Esophagus mucosa (tissue), 1 donor: ENCODE results near the gene RAPGEF3. TPM values are rescaled to one million over a fixed set of nuclear protein-coding genes. Genes with fewer than 3 reads are reported as not detected.

Source experiments
- ATAC-seq: fragments of 200-7000 bp; cut with Tn5 transposase; one replicate; pipeline ENCODE4 v1.9.1; 2020
- total RNA-seq: library from RNA; stranded (reverse); gene quantifications from one replicate; pipeline ENCODE4 v1.2.4, GENCODE V29; 2023
- donor health status: DM: yes; HTN: yes; CAD: no.

RAPGEF3 gene
- total RNA-seq, result 16.5 TPM

DNA sequence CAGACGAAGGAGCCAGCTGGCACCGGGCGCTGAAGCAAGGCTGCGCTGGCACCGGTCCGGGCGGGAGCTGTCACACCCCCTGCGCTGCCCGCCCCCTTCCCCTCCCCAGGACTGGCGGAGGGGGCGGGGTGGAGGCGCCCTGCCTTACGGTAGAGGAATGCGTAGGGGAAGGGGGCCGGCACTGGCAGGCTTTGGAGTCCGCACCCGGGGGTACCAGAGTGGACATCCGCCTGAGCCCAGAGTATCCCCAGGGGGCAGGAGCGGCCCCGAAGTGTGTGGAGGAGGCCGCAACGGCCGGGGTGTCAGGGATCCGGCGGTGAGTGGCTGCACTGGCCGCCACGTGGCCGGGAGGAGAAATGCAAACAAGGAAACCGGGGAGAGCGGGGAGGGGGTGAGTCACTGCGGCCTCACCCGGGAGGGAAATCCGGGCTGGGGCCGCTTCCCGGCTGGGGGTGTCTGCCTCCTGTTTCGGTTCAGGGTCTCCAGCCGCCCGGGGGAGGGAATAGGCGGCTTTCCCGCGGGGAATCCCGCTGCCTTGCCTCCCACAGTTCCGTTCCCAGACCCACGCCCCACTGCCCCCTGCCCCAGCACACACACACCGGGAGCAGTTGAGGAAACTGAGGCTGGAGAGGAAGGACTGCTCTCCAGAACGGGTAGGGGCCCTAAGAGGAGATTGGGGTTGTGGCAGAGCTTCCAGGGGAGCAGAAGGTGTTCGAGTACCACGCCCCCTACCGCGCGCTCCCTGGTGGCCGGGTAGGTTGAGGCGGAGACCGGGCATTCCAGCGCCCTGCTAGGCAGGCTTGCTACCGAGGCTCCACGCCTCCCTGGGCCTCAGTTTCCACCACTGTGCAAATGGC is at the start of gene RAPGEF3:
RAPGEF3 (minus strand) TSS at position 47 of the 857 bp plus-strand sequence. CDS start 324 bp downstream, outside the sequence.
- peak; percentile 80 for ATAC-seq

GRCh38 chr12:47808050-47808449 is 49.4 kb upstream of the RAPGEF3 start:
- ATAC-seq, result peak; percentile 9

DNA sequence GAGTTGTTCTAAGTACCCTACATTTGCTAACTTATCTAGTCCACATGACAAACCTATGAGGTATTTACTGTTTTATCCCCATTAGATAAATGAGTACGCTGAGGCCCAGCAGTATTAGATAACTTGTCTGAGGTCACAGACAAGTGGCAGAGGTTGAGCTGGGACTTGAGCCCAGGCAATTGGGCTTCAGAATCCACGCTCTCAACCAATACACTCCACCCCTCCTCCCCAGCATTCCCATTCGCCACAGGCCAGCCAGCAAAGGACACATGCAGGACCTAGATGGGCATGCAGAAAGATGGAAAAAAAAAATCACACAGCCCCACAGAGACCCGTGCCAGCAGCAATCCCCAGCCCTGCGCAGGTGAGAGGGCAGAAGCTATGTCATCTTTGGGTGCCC is 48.7 kb upstream of the RAPGEF3 start:
- no peak for ATAC-seq

DNA sequence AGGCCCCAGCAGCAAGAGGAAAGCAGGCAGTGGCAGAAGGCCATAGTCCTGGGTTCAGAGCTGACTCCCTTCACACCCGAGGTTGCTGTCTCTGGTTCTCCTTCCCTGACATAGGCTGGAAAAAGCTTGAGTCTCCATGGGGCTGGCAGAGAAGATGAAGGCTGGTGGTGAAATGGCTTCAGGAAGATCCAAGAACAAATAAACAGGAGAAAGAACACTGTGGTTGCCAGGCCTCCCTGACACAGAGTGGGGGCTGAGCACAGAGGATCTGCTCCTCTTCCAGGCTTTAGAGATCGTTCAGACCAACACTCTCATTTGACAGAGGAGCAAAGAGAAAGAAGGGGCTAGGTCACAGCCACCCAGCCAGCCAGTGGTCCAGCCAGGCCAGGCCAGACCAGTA is 46.7 kb upstream of the RAPGEF3 start:
- ATAC-seq, result no peak

DNA sequence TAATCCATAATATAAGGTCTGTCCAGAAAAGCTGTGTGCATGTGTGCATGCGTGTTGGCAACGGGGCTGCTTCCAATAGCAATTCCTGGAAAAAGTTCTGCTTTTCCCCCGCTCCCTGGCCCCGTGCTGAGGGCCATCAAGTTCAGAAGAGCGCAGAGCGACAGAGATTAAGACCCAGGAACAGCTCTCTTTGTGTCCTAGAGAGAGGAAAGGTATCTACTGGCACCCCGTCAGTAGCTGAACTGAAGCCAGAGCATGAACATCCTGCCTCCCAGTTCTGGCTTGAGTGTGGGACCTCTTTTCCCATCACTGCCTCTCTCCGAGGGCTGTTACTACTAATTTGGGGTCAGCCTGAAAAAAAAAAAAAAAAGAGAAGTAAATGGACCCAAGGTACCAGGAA is 45.5 kb upstream of the RAPGEF3 start:
- no peak for ATAC-seq

DNA sequence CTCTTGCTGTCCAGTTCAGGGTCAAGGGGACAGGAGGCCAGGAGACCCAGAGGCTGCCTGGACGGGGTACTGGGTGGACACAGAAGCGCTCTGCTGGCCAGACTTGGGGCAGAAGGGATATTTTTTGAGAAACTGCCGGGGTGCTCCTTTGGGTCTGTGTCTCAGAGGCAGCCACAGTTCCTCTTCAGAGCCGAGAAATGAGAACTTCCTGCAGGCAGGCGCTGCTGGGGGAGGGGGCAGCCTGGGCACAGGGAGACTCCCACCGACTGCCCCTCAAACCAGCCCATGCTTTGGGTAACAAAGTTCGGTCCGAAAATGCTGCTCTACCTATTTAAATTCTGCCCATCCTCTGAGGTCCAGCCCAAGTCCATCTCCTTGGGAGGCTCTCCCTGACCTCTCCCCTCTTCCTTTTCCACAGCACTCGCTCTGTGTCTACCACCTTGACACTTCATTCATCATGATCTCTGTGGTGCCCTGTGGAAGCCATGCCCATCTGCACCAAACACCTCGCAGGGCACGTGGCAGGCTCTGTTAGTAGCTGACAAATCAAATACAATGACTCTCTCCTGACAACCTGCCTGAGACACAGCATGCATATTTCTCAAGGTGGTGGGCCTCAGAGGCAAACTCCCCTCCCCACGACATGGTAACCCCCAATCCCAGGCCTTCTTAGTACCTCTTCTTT is 44.7 kb upstream of the RAPGEF3 start:
- ATAC-seq, result no peak

GRCh38 chr12:47802312-47802711 is 43.6 kb upstream of the RAPGEF3 start:
- no peak for ATAC-seq

- no peak for ATAC-seq
These were observed 43.2 kb upstream of the RAPGEF3 start for GRCh38 chr12:47801904-47802246.

GRCh38 chr12:47801170-47801903 is 42.7 kb upstream of the RAPGEF3 start:
- ATAC-seq, result peak; percentile 27

GRCh38 chr12:47800582-47800981 is 41.9 kb upstream of the RAPGEF3 start:
- ATAC-seq, result no peak

DNA sequence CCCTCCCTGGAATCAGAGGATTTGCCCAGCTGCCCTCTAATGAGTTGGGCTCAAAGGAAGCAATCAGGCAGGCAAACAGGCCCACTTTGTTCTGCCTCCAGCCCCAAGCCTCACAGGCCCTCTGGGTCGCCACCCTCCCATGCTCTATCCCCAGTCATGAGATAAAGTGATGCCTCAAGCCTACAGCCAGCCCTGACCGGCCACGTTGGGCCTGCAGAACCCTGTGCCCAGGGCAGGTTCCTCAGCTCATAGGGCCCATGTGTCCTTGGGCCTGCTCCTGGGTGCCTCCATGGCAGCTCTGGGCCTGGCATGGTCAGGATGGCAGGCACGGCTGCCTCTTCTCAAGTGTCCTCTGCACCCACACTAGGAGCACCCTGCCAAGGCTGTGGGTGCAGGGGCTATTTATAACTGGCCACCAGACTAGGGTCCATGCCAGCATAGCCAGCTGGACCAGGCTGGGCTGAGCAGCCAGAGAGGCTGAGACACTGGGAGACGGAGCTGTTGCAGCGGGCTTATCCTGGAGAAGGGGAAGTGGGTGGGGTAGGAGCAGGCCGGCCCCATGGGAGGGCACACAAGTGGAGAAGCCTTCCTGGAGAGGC is 40.8 kb upstream of the RAPGEF3 start:
- no peak for ATAC-seq

- no peak for ATAC-seq
These were observed 39.8 kb upstream of the RAPGEF3 start for GRCh38 chr12:47798382-47798948.

DNA sequence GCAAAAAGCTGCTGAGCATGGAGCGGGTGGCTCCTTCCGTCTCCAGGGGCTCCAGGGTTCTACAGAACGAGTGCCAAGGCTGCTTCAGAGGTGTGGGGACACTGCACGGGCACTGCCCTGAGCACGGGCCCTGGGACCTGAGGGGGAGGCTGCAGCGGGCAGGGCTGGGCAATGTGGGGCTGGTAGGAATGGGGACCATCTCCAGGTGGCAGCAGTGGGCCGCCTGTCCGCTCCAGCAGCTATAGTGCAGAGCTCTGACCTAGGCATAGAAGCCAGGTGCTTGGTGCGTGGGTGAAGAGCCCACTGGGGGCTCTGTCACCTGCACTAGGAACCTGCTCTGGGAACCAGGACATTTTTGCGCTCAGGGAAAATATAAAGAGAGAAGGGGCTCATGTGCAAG is 38.8 kb upstream of the RAPGEF3 start:
- ATAC-seq, result peak; percentile 12

DNA sequence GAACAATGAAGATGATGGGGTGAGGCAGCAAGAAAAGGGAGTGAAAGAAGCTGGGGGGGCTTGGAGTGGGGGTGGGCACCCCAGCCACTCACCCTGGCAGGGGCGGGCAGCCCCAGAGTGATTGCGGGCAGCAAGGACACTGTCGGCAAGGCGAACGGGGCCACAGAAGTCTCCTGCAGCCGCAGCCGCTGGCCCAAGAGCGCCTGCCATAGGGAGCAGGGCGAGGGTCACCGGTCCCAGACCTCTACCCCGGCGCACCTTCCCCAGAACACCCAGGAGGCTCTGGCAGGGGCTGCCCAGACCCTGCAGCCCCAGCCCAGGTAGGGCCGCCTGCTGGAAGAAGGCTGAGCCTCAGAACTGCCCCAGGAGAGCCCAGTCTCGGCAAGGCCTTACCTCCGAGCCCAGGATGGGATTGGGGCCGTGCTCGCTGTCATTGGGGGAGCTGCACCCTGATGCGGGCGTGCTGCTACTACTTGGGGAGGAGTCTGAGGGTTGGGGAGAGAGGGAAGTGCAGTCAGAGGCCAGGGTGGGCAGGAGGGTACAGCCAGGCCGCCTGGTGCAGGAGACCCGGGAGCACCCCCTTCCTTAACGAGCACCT is 37.2 kb upstream of the RAPGEF3 start:
- ATAC-seq, result no peak

- ATAC-seq, result no peak
These were observed 36.6 kb upstream of the RAPGEF3 start for GRCh38 chr12:47795121-47795813.

DNA sequence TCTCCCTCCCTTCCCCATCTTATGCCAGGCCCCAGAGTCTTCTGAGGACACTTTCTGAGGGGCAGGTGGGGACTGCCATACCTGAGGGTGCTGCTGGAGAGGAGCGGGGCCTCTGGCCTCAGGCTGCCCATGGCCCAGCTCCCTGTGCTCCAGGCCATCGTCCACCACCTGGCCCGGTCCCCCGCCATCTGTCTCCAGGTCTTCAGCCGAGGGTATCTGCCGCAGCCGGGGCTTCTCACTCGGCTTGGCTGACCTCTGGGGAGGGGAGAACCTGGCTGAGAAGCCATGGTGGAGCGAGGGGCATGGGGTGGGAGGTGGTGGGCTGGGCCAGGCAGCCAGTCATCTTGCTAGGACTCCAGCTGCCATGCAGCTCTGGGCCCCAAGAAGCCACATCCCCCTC is 36.0 kb upstream of the RAPGEF3 start:
- no peak for ATAC-seq

DNA sequence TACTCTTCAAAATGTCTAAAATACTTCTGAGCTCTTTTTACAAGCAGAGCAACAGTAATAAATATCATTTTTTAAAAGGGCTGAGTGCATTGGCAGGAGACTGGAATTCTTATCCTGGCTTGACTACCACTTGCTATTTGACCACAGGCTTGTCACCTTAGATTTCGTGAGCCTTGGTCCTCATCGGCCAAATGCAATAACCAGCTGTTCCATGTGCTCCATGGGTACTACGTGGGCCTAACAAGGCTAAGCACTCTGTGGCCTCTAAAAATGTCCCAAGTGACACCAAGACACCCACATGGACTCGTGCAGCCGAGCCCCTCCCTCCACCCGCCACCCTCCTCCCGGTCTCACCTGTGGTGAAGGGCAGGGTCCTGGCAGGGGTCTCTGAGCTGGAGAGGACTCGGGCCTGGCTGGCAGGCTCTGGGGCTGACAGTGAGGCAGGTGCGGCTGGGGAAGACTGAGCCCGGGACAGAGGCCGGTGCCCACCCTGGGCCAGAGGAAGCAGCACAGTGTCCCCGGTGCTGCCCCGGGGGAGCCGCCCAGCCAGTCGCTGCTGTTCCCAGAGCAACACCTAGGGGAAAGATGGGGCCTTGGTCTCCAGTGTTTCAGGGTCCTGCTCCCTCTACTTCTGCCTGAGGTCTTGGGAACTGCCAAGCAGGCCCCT is 34.5 kb upstream of the RAPGEF3 start:
- ATAC-seq, result no peak

- ATAC-seq, result no peak
These were observed 33.2 kb upstream of the RAPGEF3 start for GRCh38 chr12:47791874-47792273.

- no peak for ATAC-seq
These were observed 32.7 kb upstream of the RAPGEF3 start for GRCh38 chr12:47791351-47791746.

DNA sequence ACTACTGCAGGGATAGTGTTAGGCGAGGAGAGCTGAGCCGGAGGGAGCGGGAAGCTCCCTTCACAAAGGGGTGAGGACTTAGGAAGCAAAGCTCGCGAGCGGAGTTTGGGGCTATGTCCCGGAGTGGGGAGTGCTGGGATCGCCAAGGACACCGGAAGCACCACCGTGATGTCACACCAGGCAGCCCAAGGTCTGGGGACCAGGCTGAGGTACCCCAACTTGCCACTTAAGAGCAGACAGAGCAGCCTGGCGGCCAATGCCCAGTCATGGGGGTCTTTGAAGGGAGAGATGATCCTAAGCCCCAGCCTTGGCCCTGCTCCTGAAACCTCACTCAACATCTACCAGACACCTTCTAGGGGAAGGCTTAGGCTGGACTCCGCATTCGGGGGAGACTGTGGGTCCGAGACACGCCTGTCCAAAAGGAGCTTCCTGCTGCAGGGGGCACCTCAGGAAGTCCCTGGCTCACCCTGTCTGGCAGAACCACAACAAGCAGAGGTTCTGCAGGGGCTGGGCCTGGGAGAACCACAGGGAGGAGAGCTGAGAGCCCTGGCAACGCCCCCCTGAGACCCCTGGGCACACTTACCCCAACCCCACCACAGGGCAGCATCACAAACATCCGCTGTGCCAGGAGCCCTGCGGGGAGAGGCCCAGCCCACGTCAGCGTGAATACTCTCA is 32.1 kb upstream of the RAPGEF3 start:
- ATAC-seq, result no peak
